CD4-positive, alpha-beta T cell treated with Interleukin-6 for 4 hours (primary cell): ENCODE results near the gene MYH16.
"Not testable (repeated sequence)": the region's sequence is repeated elsewhere in the genome, so short reads cannot be mapped to it uniquely, and the experiment has no call there.

Experiments
- DNase-seq: peaks from one replicate; pipeline ENCODE4 v3.0.0-alpha.2; 2020; ENCODE audit warnings: mixed read lengths

MYH16 gene

DNA sequence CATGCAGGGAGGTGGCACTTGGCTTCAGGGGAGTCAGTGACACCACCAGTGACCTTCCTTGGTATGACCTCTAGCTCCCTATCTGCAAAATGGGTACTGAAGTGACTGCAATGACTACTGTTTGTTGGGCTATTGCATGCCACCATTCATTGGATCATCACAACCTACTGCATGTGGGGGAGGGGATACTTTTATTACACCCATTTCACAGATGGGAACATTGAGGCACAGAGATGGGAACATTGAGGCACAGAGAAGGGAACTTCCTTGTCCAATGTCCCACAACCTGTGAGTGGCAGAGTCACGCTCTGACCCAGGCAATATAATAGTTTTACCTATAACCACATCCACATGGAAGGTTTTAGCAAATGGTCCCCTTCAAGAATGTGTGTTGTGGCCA is 12.2 kb upstream of the MYH16 start:
- no peak for DNase-seq

DNA sequence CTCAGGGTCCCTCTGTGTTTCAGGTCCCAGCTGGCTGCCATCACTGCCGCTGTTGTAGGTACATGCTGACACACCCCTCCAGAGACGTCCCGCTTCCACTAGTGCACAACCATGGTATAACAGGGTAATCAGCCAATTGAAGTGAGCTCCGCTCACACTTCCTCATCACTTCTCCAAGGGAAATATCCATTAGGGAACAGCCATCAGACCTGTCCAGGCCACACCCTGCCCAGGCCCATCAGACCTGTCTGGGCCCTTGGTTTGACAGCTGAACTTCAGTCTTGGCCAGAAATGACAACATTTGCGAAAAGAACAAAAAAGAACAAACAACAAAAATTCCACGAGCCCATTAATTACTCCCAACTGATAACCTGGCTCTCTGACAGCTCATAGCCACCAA is 11.0 kb upstream of the MYH16 start:
- no peak for DNase-seq

DNA sequence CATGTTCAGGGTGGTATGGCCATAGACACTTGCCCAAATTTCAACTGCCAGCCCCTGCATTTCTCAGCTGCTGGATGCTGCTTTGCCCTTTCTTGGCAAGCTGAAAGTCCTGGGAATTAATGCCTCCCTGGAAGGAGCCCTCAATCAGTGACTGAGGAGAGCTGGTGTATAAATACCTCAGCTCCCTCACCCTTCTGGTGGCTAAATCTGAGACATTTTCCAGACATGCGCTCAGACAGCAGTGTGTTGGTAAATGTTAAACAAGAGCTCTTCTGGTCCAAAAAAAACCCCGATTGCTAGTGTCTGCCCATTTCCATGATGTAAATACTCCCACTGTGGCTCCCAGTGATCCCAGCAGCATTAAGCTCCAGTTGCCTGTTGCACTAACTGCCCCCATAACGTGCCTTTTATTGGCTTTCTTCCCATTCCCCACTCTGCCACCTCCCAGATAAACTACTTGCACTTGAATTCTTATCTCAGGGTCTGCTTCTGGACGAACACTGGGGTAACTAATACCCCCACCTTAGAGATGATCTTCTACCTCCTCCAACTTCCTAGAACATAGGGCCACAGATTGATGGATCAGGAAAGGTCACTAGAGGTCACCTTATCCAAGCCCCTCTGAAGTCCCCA is 6.7 kb upstream of the MYH16 start:
- no peak for DNase-seq

DNA sequence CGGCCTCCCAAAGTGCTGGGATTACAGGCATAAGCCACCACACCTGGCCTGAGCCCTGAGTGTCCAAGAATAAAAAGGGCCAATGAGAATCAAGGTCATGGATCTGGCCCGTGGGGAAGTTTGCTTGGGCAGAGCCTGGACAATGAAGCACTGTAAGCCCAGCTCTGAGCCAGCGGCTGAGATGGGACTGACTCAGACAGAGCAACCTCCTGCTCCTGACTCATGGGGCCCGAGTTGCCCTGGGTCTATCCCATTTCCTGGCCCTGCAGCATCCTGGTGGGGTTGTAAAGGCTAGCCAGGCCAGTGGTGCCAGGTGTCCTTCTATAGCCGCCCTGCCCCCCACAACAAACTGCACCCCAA is 5.2 kb upstream of the MYH16 start:
- no peak for DNase-seq

DNA sequence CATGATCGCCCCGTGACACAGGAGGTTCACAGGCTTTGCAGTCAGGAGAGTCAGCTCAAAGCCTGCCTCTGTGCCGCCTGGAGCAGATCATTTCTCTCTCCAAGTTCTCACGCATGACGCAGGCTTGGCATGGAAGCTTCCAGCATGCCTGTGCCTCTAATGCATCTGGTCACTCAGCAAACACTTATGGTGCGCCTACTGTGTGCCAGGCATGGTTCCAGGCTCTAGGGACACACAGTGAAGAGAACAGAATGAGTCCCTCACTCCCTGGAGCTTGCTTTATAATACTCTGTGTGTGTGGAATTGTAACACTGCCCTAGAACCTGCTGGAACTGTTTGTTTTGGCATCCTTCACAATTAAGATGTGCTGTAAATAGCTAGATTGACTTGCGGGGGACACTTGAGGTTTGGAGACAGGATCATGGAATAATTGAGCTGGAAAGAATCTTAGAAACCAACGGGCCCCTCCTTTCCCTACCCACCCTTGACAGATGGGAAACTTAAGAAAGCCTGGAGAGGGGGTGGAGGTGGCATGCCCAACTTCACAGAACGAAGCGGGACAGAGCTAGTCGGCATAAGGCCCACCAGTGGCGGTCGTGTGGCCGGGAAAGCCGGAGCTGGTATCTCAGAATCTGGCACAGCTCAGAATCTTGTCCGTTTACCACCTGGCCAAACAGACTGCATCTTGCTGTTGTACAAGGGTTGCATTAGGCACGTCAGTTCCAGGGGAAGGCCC is 4.6 kb upstream of the MYH16 start:
- DNase-seq: no peak

DNA sequence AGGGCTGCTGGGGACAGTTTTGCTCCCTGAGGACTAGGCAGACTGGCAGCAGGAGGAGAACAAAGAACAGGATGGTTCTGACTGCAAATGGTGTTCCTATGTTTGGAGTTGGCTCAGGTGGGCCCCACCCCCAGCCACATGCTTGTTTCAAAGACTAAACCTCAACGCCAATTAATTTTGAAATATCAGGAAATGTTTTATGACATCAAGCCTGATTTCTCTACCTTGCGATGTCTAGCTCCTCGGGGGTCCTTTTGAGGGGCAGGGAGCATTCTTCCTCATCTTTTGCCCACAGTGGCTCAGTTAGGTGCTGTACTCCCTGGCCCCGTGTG is 4.1 kb upstream of the MYH16 start:
- DNase-seq: no peak

DNA sequence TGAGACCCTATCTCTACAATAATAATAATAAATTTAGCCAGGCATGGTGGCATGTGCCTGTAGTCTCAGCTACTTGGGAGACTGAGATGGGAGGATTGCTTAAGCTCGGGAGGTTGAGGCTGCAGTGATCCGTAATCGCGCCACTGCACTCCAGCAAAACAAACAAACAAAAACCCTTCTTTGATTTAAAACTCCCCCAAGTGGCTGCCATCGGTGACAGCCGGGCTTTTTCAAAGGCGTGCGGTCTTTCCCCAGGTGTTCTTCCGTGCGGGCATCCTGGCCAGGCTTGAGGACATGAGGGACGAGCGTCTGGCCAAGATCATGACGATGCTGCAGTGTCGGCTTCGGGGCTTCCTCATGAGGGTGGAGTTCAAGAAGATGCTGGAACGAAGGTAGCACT is 1.9 kb upstream of the MYH16 start:
- no peak for DNase-seq

DNA sequence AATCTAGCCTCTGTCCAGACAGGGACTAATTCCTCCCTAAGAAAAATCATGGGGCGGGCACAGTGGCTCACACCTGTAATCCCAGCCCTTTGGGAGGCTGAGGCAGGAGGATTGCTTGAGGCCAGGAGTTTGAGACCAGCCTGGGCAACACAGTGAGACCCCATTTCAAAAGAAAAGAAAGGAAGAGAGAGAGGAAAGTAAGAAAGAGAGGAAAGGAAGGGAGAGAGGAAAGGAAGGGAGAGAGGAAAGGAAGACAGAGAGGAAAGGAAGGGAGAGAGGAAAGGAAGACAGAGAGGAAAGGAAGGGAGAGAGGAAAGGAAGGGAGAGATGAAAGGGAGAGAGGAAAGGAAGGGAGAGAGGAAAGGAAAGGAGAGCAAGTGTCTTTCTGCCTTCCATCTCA is 922 bp downstream of the MYH16 start:
- DNase-seq: not testable (repeated sequence)

DNA sequence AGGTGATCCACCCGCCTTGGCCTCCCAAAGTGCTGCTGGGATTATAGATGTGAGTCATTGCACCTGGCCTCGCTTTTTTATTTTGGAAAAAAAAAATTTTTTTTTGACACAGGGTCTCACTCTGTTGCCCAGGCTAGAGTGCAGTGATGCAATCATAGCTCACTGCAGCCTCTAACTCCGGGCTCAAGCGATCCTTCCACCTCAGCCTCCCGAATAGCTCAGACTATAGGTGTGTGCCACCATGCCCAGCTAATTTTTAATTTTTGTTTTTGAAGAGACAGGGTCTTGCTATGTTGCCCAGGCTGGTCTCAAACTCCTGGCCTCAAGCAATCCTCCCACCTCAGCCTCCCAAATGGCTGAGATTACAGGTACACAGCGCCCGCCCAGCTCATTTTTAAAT is 2.3 kb downstream of the MYH16 start:
- not testable (repeated sequence) for DNase-seq

DNA sequence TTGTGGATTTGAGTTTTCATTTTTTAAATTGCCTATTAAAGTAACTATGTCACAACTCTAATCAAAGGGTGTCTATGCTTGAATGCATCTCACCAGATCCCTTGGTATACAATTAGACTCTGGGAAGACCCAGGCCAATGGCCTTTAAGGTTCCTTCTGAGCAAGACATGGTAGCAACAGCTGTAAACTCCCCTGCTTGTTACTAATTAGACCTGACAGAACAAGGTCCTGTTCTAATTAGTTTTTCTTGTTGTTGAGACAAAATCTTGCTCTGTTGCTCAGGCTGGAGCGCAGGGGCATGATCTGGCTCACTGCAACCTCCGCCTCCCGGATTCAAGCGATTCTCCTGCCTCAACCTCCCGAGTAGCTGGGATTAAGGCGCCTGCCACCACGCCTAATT is 2.9 kb downstream of the MYH16 start:
- no peak for DNase-seq

DNA sequence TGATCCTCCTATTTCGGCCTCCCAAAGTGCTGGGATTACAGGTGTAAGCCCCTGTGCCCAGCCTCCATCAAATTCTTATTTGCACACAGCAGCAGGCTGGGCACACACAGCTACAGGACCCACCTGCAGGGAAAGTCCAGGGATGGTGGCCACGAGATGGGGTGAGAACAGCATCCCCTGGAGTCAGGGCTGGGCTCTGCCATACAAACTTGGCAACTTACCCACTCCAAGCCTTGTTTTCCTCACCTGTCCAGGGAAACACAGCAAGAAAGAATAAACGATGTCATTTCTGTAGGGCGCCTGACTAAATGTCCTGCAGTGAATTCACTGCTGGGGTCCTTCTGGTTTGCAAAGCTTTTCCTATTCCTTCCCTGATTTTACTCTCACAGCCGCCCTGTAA is 5.5 kb downstream of the MYH16 start:
- DNase-seq: no peak

DNA sequence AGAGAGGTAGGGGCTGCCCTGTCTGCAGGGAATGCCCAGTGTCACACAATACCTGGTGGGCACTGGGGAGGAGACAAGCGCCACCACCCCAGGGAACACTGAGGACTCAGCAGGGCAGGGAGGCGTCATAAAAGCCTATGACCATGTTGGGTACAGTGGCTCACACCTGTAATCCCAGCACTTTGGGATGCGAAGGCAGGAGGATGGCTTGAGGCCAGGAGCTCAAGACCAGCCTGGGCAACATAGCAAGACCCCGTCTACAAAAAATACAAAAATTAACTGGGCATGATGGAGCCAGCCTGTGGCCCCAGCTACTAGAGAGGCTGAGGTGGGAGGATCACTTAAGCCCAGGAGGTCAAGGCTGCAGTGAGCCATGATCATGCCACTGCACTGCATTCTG is 11.5 kb downstream of the MYH16 start:
- not testable (repeated sequence) for DNase-seq

DNA sequence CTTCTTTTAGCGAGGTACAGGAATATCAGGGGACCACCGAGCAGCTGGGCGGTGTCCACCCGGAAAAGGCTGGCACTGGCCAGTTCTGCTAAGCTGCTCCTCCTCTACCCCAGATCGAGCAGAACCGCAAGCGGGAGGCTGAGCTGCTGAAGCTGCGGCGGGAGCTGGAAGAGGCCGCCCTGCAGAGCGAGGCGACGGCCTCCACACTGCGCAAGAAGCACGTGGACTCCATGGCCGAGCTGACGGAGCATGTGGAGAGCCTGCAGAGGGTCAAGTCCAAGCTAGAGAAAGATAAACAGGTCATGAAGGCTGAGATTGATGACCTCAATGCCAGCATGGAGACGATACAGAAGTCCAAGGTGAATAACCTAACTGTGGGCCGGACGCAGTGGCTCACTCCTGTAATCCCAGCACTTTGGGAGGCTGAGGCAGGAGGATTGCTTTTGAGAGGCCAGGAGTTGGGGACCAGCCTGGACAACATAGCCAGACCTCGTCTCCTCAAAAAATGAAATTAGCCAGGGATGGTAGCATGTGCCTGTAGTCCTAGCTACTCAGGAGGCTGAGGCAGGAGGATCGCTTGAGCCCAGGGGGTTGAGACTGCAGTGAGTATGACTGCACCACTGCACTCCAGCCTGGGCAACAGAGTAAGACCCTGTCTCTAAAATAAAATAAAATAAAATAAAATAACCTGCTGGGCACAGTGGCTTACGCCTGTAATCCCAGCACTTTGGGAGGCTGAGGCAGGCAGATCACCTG is 15.3 kb downstream of the MYH16 start:
- no peak for DNase-seq

DNA sequence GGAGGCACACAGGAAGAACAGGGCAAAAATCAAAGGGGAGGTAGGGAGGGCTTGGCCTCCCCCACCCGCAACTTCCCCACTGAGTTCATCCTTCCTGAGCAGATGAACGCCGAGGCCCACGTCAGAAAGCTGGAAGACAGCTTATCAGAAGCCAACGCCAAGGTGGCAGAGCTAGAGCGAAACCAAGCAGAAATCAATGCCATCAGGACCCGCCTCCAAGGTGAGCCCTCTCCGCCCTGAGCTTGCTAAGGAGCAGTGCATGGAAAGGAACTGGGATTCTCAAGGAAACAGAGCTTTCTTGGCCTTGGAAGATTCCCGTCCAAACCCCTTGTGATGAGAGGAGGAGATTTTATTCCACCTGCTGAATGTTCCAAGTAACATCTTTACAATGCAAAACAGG is 16.5 kb downstream of the MYH16 start:
- no peak for DNase-seq

DNA sequence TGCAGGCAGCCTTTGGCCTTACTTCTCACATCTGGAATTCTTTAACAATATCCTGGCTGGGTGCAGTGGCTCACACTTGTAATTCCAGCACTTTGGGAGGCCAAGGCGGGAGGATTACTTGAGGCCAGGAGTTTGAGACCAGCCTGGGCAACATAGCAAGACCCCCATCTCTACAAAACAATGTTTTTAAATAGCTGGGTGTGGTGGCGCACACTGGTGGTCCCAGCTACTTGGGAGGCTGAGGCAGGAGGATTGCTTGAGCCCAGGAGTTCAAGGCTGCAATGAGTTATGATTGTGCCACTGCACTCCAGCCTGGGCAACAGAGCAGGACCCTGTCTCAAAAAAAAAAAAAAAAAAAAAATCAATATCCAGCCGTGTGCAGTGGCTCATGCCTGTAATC is 17.5 kb downstream of the MYH16 start:
- not testable (repeated sequence) for DNase-seq

DNA sequence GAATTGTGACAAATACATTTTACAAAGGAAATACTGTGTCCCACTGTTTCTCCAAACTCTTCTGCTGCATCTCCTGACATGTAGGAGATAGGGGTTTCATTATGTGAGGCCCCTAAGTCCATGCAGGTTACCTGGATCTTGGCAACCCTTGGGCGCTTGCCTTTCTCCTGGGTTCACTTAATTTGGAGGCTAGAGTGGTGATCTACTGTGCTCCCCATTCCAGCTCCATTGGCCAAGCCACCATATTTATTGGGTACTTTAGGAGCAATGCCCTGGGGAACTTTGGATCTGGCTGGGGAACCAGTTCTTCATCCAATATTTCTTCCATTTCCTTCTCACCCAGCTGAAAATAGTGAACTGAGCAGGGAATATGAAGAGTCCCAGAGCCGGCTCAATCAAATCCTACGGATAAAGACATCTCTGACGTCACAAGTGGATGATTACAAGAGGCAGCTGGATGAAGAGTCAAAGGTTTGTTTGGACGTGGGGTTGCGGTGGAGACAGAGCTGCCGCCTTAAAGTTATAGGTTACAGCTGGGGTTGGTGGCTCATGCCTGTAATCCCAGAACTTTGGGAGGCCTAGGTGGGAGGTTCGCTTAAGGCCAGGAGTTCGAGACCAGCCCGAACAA is 18.5 kb downstream of the MYH16 start:
- DNase-seq: no peak

DNA sequence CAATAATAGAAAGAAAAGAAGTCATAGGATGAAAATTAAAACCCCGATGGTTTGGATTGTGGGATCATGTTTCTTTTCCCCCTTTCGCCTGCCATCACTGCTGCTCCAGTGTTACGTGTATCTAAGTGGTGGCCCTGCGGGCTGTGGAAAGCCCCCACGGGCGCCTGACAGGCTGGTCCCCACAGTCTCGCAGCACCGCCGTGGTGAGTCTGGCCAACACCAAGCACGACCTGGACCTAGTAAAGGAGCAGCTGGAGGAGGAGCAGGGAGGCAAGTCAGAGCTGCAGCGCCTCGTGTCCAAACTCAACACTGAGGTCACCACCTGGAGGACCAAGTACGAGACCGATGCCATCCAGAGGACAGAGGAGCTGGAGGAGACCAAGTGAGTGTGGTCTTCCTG is 19.5 kb downstream of the MYH16 start:
- DNase-seq: no peak

DNA sequence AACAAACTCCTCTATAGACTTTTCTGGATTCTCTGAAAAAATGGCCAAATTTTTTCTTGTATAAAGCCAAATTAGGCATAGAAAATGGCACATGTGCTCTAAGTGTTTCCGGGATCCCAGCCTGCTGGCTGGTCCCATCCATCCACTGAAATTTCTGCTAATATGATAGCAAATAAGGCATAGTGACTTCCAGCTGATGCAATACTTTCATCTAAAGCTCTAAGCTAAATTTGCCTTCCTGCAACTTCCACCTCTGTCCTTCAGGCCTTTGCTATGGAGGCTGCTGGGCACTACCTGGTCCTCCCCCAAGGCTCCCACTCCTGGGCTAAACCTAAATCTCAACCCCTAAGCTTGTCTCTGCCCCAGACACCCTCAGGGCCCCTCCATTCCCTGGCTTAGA is 20.5 kb downstream of the MYH16 start:
- DNase-seq: no peak

DNA sequence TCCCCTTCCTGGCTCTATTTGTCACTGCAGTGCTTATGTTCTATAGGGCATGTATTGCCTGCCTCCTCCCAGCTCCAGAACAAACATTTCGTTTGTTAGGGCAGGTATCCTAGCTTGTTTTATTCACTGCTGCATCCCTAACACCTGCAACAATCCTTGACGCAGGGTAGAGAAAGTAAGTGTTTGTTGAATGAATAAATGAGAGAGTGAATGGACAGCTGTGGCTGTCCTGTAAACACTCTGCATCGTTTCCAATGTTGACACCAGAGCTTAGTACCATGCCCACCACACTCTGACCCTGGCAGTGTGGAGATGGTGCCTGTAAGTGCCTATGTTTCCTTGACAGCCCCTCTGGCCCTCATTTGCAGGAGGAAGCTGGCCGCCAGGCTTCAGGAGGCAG is 21.0 kb downstream of the MYH16 start:
- no peak for DNase-seq

DNA sequence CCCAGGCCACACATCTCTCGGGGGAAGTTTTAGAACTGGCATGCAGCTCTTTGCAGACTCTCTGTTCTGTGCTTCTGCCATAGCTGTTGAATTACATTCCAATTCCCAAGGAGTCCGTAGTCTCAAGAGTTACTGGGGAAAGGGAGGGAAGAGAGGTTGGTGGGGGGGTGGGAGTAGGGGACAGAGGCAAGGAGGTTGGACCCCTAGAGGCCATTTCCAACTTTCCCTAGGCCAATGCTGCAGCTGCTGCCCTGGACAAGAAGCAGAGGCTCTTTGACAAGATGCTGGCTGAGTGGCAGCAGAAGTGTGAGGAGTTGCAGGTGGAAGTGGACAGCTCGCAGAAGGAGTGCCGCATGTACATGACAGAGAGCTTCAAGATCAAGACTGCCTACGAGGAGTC is 23.8 kb downstream of the MYH16 start:
- DNase-seq: no peak

DNA sequence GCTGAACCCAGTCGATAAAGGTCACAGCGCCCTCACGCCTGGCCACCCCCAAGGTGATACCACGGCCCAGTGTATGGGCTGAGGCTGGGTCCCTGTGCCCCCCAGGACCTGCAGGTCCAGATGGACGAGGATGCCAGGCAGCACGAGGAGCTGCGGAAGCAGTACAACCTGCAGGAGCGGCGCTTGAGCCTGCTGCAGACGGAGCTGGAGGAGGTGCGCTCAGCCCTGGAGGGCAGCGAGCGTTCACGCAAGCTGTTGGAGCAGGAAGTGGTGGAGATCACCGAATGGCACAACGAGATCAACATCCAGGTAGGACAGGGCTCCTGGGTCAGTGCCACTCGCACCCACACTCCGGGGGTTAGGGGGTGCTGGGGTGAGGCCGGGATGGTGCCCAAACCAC is 28.9 kb downstream of the MYH16 start:
- DNase-seq: no peak

DNA sequence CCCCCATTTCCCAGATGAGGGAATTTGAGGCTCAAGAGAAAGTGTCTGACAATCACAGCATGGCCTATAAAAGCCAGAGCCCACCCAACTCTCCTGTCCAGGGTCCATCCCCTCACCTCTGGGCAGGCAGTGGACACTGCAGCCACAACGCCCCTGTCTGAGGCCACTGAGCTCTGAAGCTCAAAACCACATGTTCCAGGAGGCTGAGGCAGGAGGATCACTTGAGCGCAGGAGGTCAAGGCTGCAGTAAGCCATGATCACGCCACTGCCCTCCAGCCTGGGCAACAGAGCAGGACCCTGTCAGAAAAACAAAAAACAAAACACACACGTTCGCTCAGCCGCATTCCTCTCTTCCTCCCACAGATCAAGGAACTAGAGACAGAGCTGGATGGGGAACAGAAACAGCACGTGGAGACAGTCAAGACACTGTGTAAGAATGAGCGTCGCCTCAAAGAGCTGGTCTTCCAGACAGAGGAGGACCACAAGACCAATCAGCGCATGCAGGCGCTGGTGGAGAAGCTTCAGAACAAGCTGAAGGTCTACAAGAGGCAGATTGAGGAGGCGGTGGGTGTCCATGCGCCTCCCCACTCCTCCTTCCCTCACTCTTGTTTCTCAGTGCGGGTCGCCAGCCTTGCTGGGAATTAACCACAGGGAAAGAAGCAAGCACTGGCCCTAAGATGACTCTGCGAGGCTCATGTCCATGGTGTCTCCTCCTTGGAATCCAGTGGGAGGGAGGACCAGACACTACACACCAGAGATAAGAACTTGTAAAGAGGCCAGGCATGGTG is 33.0 kb downstream of the MYH16 start:
- no peak for DNase-seq

DNA sequence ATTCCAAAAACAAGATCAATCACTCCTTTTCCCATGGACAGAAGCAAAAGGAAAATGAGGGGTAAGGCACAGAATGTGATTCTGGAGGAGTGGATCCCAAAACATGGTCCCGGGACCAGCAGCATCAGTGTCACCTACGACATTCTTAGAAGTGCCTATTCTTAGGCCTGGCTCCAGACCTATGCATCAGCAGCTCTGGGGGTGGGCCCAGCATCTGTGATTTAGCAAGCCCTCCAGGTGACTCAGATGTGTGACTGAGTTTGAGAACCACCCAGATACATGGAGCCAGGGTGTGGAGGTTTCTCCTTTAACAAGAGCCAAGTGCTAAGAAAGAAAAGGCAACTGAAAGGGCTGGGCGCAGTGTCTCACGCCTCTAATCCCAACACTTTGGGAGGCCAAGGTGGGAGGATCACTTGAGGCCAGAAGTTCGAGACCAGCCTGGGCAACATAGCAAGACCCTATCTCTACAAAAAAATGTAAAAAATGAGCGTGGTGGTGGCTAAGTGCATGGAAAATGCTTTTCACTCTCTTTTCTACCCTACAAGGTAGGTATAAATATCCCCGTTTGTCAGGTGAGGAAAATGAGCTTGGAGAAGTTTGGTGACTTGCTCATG is 35.9 kb downstream of the MYH16 start:
- DNase-seq: no peak
